Natural killer cell (primary cell): ENCODE measurements around the gene SLC5A1. TPM values are rescaled to one million over a fixed set of nuclear protein-coding genes. Genes with fewer than 3 reads are reported as not detected.
A peak's percentile ranks its signal among the peaks of the same experiment; 100 is the strongest.

Experiments used
- ATAC-seq, 3 donors: fragments of 150-1000 bp in 2 of 3; fragments of 200-7000 bp in 1 of 3; cut with Tn5 transposase; 1 replicate in 1 of 3; 2 replicates in 2 of 3; pipeline ENCODE4 v1.10.0; 2021; ENCODE audit warnings: mild to moderate bottlenecking in 2 of 3, moderate library complexity in 2 of 3
- DNase-seq, 2 donors: peaks; one replicate each; pipeline versions ENCODE4 v3.0.0 to v3.0.0-alpha.2; 2013 to 2021; ENCODE audit warnings: mixed read lengths in 1 of 2
- H3K27ac ChIP-seq: one replicate; pipeline ENCODE4 v1.5.1; 2013; ENCODE audit warnings: mild to moderate bottlenecking, low read length
- H3K27me3 ChIP-seq: one replicate; pipeline ENCODE4 v1.6.1; 2013; ENCODE audit warnings: low read length; ENCODE audit not compliant: control insufficient read depth, insufficient read depth
- H3K36me3 ChIP-seq: one replicate; pipeline ENCODE4 v1.6.1; 2013; ENCODE audit warnings: low read length; ENCODE audit not compliant: control insufficient read depth, insufficient read depth
- H3K4me1 ChIP-seq: one replicate; pipeline ENCODE4 v1.6.1; 2013; ENCODE audit warnings: low read length; ENCODE audit not compliant: control insufficient read depth, insufficient read depth
- H3K4me3 ChIP-seq: one replicate; pipeline ENCODE4 v1.5.1; 2013; ENCODE audit warnings: low read length
- H3K9me3 ChIP-seq: one replicate; pipeline ENCODE4 v1.6.1; 2013; ENCODE audit warnings: low read length; ENCODE audit not compliant: control insufficient read depth, insufficient read depth
- H3K27ac Mint-ChIP-seq, 2 donors: one replicate each; pipeline ENCODE4 v1.8.0; 2022; ENCODE audit warnings: mild to moderate bottlenecking in 2 of 2, mixed read lengths in 2 of 2, moderate library complexity in 1 of 2
- H3K27me3 Mint-ChIP-seq, 2 donors: one replicate each; pipeline ENCODE4 v1.8.0; 2022; ENCODE audit warnings: low read depth in 2 of 2, mixed read lengths in 2 of 2
- H3K36me3 Mint-ChIP-seq: one replicate; pipeline ENCODE4 v1.8.0; 2022; ENCODE audit warnings: mixed read lengths
- H3K4me1 Mint-ChIP-seq, 2 donors: one replicate each; pipeline ENCODE4 v1.8.0; 2022; ENCODE audit warnings: mixed read lengths in 2 of 2
- H3K4me3 Mint-ChIP-seq: one replicate; pipeline ENCODE4 v1.8.0; 2022; ENCODE audit warnings: mild to moderate bottlenecking, moderate library complexity, mixed read lengths
- H3K9me3 Mint-ChIP-seq, 2 donors: one replicate each; pipeline ENCODE4 v1.8.0; 2022; ENCODE audit warnings: mixed read lengths in 2 of 2
- WGBS: methylation state at CpG from one replicate; pipeline ENCODE4 v1.1.7; 2013; ENCODE audit warnings: missing lambda C conversion rate; ENCODE audit not compliant: insufficient coverage; 5-methylcytosine and 5-hydroxymethylcytosine counted together
- intact Hi-C: fragments of 100-400 bp; cut with micrococcal nuclease; formaldehyde crosslinking; loops from one replicate; pipeline ENCODE4 v1.14.2; 2022
- total RNA-seq, 4 donors: library from RNA; stranded (reverse); fragments of 120-200 nt in 1 of 4; gene quantifications; one replicate each; pipeline versions ENCODE4 v1.2.3 to v1.2.4, GENCODE V29; 2013 to 2022
- TF ChIP-seq, protein P1 (sequence below): fragments of 200-600 bp; IDR thresholded peaks from one replicate; pipeline ENCODE4 v1.8.0; 2022; ENCODE audit warnings: antibody characterized with exemption

The SLC5A1 gene
- total RNA-seq, 3 donors from 2014 or later (not counting 1 experiment from before 2014, with no cell fraction given): not detected

DNA sequence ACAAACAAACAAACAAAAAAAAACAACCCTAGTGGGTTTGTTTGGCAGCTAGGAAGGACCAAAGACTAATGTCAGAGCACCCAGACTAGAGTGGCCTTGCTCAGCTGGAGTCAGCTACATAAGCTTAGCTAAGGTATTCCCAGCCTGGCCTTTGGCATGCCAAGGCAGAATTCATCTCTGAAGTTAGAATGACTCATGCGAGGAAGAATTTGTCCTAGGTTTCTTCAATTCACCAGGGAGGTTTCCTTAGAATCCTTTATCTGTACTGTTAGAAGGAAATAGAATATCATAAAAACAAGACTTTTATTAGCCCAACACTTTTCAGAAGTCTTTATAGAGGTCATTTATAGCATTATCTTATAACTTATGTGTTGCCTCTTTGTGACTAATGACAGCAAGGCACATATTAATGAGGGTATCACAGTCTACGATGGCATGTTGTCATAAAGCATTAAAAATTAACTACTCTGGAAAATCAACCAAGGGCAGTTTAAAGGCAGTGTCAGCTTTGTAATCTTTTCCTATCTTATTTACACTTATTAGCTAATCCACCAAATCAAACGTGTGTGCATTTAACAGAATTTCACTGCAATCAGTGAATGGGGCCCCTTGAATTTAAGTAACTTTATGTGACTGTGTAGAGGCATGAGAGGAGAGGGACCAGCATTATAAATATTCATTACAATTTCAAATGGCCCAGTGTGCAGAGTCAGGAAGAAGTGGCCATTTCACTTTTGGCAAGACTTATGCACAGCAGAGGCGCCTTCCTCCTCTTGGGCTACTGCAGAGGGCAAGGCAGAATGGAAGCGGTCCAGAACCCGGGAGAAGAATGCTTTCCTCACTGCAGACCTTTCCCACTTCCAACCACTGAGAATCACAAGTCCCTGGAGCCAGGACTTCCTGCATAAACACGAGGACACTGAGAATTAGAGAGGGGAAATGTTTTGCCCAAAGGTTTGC, 36.3 kb downstream of the SLC5A1 start:
- H3K4me3 Mint-ChIP-seq: no peak overlapping the region
- 74% methylated on average over 7 of the region's 7 CpGs for WGBS
- H3K36me3 Mint-ChIP-seq: no peaks in the 10 kb centered on the region
- TF ChIP-seq, protein P1, sequence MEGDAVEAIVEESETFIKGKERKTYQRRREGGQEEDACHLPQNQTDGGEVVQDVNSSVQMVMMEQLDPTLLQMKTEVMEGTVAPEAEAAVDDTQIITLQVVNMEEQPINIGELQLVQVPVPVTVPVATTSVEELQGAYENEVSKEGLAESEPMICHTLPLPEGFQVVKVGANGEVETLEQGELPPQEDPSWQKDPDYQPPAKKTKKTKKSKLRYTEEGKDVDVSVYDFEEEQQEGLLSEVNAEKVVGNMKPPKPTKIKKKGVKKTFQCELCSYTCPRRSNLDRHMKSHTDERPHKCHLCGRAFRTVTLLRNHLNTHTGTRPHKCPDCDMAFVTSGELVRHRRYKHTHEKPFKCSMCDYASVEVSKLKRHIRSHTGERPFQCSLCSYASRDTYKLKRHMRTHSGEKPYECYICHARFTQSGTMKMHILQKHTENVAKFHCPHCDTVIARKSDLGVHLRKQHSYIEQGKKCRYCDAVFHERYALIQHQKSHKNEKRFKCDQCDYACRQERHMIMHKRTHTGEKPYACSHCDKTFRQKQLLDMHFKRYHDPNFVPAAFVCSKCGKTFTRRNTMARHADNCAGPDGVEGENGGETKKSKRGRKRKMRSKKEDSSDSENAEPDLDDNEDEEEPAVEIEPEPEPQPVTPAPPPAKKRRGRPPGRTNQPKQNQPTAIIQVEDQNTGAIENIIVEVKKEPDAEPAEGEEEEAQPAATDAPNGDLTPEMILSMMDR: no peak
- Histone ChIP-seq H3K4me1 (no peaks in the 10 kb centered on the region), H3K4me3 (no peak overlapping the region), H3K9me3 (no peaks in the 10 kb centered on the region), H3K36me3 (no peaks in the 10 kb centered on the region), H3K27ac (no peak overlapping the region), H3K27me3 (no peaks in the 10 kb centered on the region)
- DNase-seq (no peak), ATAC-seq (no peak)
- H3K9me3 Mint-ChIP-seq: no peaks in the 10 kb centered on the region
- H3K4me1 Mint-ChIP-seq: no peaks in the 10 kb centered on the region
- H3K27ac Mint-ChIP-seq: no peak overlapping the region
- intact Hi-C loops: loop anchor here (2.0 to 5.0 kb wide), 2 partner anchors 109 to 412 kb away; no protein-coding TSS in a partner anchor
- peaks cover 9 to 24% of the 10 kb centered on the region in 2 donors for H3K27me3 Mint-ChIP-seq

DNA sequence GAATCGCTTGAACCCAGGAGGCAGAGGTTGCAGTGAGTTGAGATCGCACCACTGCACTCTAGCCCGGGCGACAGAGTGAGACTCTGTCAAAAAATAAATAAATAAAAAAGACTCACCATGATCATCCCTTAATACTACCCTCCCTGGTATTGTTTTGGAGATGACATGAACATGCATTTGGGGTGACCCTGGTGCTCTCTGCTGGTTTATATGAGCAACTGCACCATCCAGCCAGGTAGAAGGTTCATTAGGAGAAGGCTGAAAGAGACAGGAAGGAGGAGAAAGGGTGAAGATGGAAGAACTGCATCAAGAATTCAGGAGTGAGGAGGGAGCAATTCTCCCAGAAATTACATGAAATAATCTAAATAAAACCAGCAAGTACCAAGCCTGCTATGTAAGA, 37.8 kb downstream of the SLC5A1 start:
- Histone ChIP-seq H3K9me3 (no peaks in the 10 kb centered on the region), H3K27ac (no peak overlapping the region), H3K27me3 (no peaks in the 10 kb centered on the region), H3K36me3 (no peaks in the 10 kb centered on the region), H3K4me3 (no peak overlapping the region), H3K4me1 (no peaks in the 10 kb centered on the region)
- H3K36me3 Mint-ChIP-seq: no peaks in the 10 kb centered on the region
- intact Hi-C loops: loop anchor here (2.0 to 5.0 kb wide), 2 partner anchors 110 to 414 kb away; no protein-coding TSS in a partner anchor
- DNase-seq (peak in 1 of 2 donors; percentile 66), ATAC-seq (peak in 1 of 3 donors; percentile 50)
- TF ChIP-seq, protein P1: peak; percentile 36
- no peak overlapping the region for H3K4me3 Mint-ChIP-seq
- H3K27me3 Mint-ChIP-seq: peaks cover 8 to 16% of the 10 kb centered on the region in 2 donors
- no peak overlapping the region for H3K27ac Mint-ChIP-seq
- H3K4me1 Mint-ChIP-seq: no peaks in the 10 kb centered on the region
- H3K9me3 Mint-ChIP-seq: no peaks in the 10 kb centered on the region
- 95% methylated on average over 2 of the region's 4 CpGs for WGBS

DNA sequence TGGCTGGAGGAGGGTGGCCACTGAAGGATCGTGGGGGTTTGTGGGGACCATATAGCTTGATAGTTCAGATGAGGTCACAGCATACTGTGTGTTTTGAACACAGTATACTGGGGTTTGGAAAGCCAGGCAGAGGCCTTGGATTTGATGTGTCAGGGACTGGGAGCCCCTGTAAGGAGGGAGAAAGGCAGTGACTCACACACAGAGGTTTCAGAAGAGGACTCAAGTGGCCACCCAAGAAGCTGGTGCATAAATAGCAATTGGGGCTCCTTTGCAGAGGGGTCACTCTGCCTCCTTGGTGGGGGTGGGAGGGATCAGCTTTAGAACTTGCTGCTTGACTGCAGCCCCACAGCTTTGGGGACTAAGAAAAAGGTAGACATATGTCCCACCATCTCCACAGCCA, 39.3 kb downstream of the SLC5A1 start:
- intact Hi-C loops: loop anchor here (5.0 kb wide), 1 partner anchor 415 kb away; no protein-coding TSS in a partner anchor
- no peak overlapping the region for H3K27ac ChIP-seq
- ATAC-seq: no peak
- Mint-ChIP-seq H3K4me1 (no peaks in the 10 kb centered on the region), H3K4me3 (no peak overlapping the region), H3K9me3 (no peaks in the 10 kb centered on the region), H3K36me3 (no peaks in the 10 kb centered on the region), H3K27me3 (peaks cover 21 to 22% of the 10 kb centered on the region in 2 donors), H3K27ac (no peak overlapping the region)
- peaks cover 1% of the 10 kb centered on the region for H3K27me3 ChIP-seq
- TF ChIP-seq, protein P1: no peak
- 88% methylated on average over 1 of the region's 1 CpG for WGBS
- no peak for DNase-seq
- H3K4me3 ChIP-seq: no peak overlapping the region
- no peaks in the 10 kb centered on the region for H3K9me3 ChIP-seq
- no peaks in the 10 kb centered on the region for H3K36me3 ChIP-seq
- H3K4me1 ChIP-seq: no peaks in the 10 kb centered on the region
